Measurements from ENCODE around the gene SYNJ2. TPM values are rescaled to one million over a fixed set of nuclear protein-coding genes. Genes with fewer than 3 reads are reported as not detected.

SYNJ2 gene
- total and polyA plus RNA-seq, 3 donors from 2014 or later, result 5.8 to 17.7 (median 7.6) TPM

GRCh38 chr6:157941101-157941863 is 40.4 kb upstream of the SYNJ2 start:
- Histone ChIP-seq H3K36me3 (ENCODE audit: low read depth, missing control alignments) (no peaks in the 10 kb centered on the region), H3K27me3 (no peaks in the 10 kb centered on the region), H3K4me3 (no peak overlapping the region), H3K9me3 (no peaks in the 10 kb centered on the region), H3K27ac (no peak overlapping the region), H3K4me1 (no peaks in the 10 kb centered on the region)
- no peak for TF ChIP-seq POLR2A (IDR thresholded peaks at IDR 0.05)
- TF ChIP-seq CTCF (IDR thresholded peaks at IDR 0.05), result no peak
- WGBS, 2 donors, result 90 to 92% methylated on average over 13 of the region's 13 CpGs
- DNase-seq, result no peak
- intact Hi-C loops (cut with DNase I; ENCODE audit: low total_unique reads), result no loop called here

GRCh38 chr6:157942351-157942750 is 39.3 kb upstream of the SYNJ2 start:
- Histone ChIP-seq H3K4me1 (no peaks in the 10 kb centered on the region), H3K27me3 (no peaks in the 10 kb centered on the region), H3K36me3 (ENCODE audit: low read depth, missing control alignments) (no peaks in the 10 kb centered on the region), H3K4me3 (no peak overlapping the region), H3K27ac (no peak overlapping the region), H3K9me3 (no peaks in the 10 kb centered on the region)
- DNase-seq, result no peak
- intact Hi-C loops (cut with DNase I; ENCODE audit: low total_unique reads), result no loop called here
- TF ChIP-seq POLR2A (IDR thresholded peaks at IDR 0.05) (no peak), CTCF (IDR thresholded peaks at IDR 0.05) (no peak)
- 68 to 85% methylated on average over 12 to 14 of the region's 14 CpGs for WGBS, 2 donors

GRCh38 chr6:157943249-157943963 is 38.3 kb upstream of the SYNJ2 start:
- no peak overlapping the region for H3K4me3 ChIP-seq
- no peak for DNase-seq
- TF ChIP-seq POLR2A (IDR thresholded peaks at IDR 0.05) (no peak), CTCF (IDR thresholded peaks at IDR 0.05) (no peak)
- H3K27ac ChIP-seq, result no peak overlapping the region
- no peaks in the 10 kb centered on the region for H3K36me3 ChIP-seq (ENCODE audit: low read depth, missing control alignments)
- intact Hi-C loops (cut with DNase I; ENCODE audit: low total_unique reads), result no loop called here
- no peaks in the 10 kb centered on the region for H3K27me3 ChIP-seq
- no peaks in the 10 kb centered on the region for H3K4me1 ChIP-seq
- no peaks in the 10 kb centered on the region for H3K9me3 ChIP-seq
- WGBS, 2 donors, result 87 to 97% methylated on average over 16 of the region's 16 CpGs

GRCh38 chr6:157943964-157944283 is 37.7 kb upstream of the SYNJ2 start:
- DNase-seq, result no peak
- intact Hi-C loops (cut with DNase I; ENCODE audit: low total_unique reads), result no loop called here
- H3K9me3 ChIP-seq, result no peaks in the 10 kb centered on the region
- H3K27me3 ChIP-seq, result no peaks in the 10 kb centered on the region
- H3K36me3 ChIP-seq (ENCODE audit: low read depth, missing control alignments), result no peaks in the 10 kb centered on the region
- H3K4me3 ChIP-seq, result no peak overlapping the region
- H3K27ac ChIP-seq, result no peak overlapping the region
- H3K4me1 ChIP-seq, result no peaks in the 10 kb centered on the region
- TF ChIP-seq POLR2A (IDR thresholded peaks at IDR 0.05), result no peak
- TF ChIP-seq CTCF (IDR thresholded peaks at IDR 0.05), result no peak
- WGBS, 2 donors, result 86 to 93% methylated on average over 15 of the region's 15 CpGs
